Raji (cell line): ENCODE data around the gene CPT1C.

Source experiments
- POLR2A ChIP-seq: IDR thresholded peaks from 2 replicates; pipeline ENCODE4 v1.6.1; 2011; ENCODE audit warnings: low read depth, low read length, control low read depth; ENCODE audit not compliant: insufficient read depth

CPT1C gene

GRCh38 chr19:49690656-49691242 is at the start of gene CPT1C:
CPT1C (plus strand) TSS chr19:49691116; CDS start chr19:49692253, 1,137 bp downstream.
- TF ChIP-seq POLR2A: no peak

GRCh38 chr19:49641688-49642491 is 49.0 kb upstream of the CPT1C start, which contains the start of gene SCAF1:
SCAF1 (plus strand) TSS chr19:49642209; CDS start chr19:49645027, 2,818 bp downstream.
- TF ChIP-seq POLR2A: peak; percentile 71

- no peak for TF ChIP-seq POLR2A
These were observed 48.4 kb upstream of the CPT1C start for GRCh38 chr19:49642492-49643035.

- TF ChIP-seq POLR2A: 0 out of 2 replicates have a peak, but pooled peaks have one; percentile 15
These were observed 47.5 kb upstream of the CPT1C start for GRCh38 chr19:49643466-49643865.

- TF ChIP-seq POLR2A: no peak
These were observed 45.3 kb upstream of the CPT1C start for GRCh38 chr19:49645592-49645991.

- no peak for TF ChIP-seq POLR2A
These were observed 44.9 kb upstream of the CPT1C start for GRCh38 chr19:49645995-49646394.

GRCh38 chr19:49646586-49646985 is 44.3 kb upstream of the CPT1C start:
- TF ChIP-seq POLR2A: no peak

GRCh38 chr19:49651029-49651819 is 39.7 kb upstream of the CPT1C start:
- TF ChIP-seq POLR2A: no peak

GRCh38 chr19:49651820-49652550 is 38.9 kb upstream of the CPT1C start:
- TF ChIP-seq POLR2A: no peak

- no peak for TF ChIP-seq POLR2A
These were observed 38.1 kb upstream of the CPT1C start for GRCh38 chr19:49652551-49653465.

- TF ChIP-seq POLR2A: no peak
These were observed 37.5 kb upstream of the CPT1C start for GRCh38 chr19:49653466-49653806.

- TF ChIP-seq POLR2A: no peak
These were observed 36.3 kb upstream of the CPT1C start for GRCh38 chr19:49654581-49654980.

- TF ChIP-seq POLR2A: no peak
These were observed 35.1 kb upstream of the CPT1C start for GRCh38 chr19:49655570-49656455.
